GM12872 (cell line): ENCODE data around the gene GOLGB1.

ENCODE experiments used
- CTCF ChIP-seq: IDR thresholded peaks from 3 replicates; pipeline ENCODE4 v1.5.1; 2011; ENCODE audit warnings: low read depth, mild to moderate bottlenecking, low read length, moderate library complexity; ENCODE audit not compliant: insufficient read depth

GOLGB1 gene

GRCh38 chr3:121698476-121698875 lies 51.1 kb downstream of the GOLGB1 start:
- TF ChIP-seq CTCF: no peak

- TF ChIP-seq CTCF: no peak
These were observed 53.4 kb downstream of the GOLGB1 start for GRCh38 chr3:121696186-121696585.

GRCh38 chr3:121692010-121692699 lies 57.4 kb downstream of the GOLGB1 start:
- no peak for TF ChIP-seq CTCF

- no peak for TF ChIP-seq CTCF
These were observed 58.6 kb downstream of the GOLGB1 start for GRCh38 chr3:121690777-121691405.

- no peak for TF ChIP-seq CTCF
These were observed 67.7 kb downstream of the GOLGB1 start for GRCh38 chr3:121681792-121682191.

- no peak for TF ChIP-seq CTCF
These were observed 72.4 kb downstream of the GOLGB1 start for GRCh38 chr3:121677141-121677540.

- TF ChIP-seq CTCF: no peak
These were observed 78.9 kb downstream of the GOLGB1 start for GRCh38 chr3:121670676-121671075.
